GM19239 (cell line): ENCODE data around the gene ARHGAP40.
"Not testable (repeated sequence)": the region's sequence is repeated elsewhere in the genome, so short reads cannot be mapped to it uniquely, and the experiment has no call there.

Experiments
- DNase-seq: peaks from one replicate; pipeline ENCODE4 v3.0.0; 2011; ENCODE audit warnings: low spot score; ENCODE audit not compliant: insufficient read length
- FAIRE-seq: peaks from 2 replicates; lab custom pipeline; 2011; peaks lifted over from hg19 to GRCh38; lab: Jason Lieb, UNC

The ARHGAP40 gene

GRCh38 chr20:38585404-38586180, 16.0 kb upstream of the ARHGAP40 start:
- FAIRE-seq = no peak
- DNase-seq = no peak

DNA sequence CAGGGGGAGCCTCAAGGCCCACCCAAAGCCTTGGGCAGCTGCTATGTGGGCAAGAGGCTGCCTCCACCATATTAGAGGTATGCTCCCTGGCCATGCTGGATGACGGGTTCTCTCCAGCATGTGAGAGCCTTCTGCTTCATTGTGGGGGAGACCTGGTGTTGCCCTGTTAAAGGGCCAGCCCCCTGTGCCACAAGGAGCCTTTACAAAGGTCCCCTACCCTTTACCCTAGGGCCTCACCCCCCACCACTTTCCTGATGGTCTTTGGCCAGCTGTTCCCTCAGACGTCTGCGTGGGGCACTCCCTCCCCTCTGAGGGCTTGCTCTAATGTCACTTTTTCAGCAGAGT, 15.5 kb upstream of the ARHGAP40 start:
- DNase-seq (no peak), FAIRE-seq (no peak)

GRCh38 chr20:38588303-38588702, 13.3 kb upstream of the ARHGAP40 start:
- DNase-seq = no peak
- FAIRE-seq = no peak

- no peak for DNase-seq
- FAIRE-seq = no peak
These were observed 12.3 kb upstream of the ARHGAP40 start for GRCh38 chr20:38589351-38589750.

- FAIRE-seq (no peak), DNase-seq (no peak)
These were observed 11.5 kb upstream of the ARHGAP40 start for GRCh38 chr20:38589967-38590675.

DNA sequence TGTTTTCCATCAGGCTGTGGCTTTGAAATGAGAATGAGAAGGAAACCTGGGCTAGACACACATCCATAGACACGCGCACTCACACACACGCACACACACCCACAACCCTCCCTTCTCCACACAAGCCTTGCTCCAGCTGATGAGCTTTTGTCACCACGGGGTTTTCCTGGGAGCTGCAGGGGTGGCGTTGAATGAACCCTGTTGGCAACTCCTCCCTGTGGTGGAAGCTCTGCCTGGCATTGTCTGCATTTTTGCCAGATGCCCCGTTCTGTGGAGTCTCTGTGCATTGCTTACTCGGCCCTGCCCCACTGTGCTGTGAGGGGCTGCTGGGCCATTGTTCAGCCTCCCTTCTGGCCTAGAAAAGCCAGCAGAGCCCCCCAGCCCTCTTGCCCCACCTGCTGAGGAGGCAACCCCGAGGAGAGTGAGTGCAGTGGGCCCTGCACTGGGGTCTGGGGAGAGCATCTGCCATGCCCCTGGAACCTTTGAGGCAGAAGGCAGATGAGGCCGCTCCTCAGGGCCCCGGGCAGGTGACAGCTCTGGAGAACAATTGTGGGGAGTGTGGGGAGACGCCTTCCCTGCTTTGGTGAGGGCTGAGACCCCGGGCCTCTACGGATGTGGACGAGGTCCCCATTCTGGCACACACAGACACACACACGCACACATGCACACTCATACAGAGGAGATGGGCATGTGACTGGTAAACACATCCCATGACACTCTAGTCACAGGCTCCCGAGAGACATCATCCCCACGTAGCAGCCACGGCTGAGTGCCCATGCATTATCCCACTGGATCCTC, 10.7 kb upstream of the ARHGAP40 start:
- no peak for FAIRE-seq
- no peak for DNase-seq

DNA sequence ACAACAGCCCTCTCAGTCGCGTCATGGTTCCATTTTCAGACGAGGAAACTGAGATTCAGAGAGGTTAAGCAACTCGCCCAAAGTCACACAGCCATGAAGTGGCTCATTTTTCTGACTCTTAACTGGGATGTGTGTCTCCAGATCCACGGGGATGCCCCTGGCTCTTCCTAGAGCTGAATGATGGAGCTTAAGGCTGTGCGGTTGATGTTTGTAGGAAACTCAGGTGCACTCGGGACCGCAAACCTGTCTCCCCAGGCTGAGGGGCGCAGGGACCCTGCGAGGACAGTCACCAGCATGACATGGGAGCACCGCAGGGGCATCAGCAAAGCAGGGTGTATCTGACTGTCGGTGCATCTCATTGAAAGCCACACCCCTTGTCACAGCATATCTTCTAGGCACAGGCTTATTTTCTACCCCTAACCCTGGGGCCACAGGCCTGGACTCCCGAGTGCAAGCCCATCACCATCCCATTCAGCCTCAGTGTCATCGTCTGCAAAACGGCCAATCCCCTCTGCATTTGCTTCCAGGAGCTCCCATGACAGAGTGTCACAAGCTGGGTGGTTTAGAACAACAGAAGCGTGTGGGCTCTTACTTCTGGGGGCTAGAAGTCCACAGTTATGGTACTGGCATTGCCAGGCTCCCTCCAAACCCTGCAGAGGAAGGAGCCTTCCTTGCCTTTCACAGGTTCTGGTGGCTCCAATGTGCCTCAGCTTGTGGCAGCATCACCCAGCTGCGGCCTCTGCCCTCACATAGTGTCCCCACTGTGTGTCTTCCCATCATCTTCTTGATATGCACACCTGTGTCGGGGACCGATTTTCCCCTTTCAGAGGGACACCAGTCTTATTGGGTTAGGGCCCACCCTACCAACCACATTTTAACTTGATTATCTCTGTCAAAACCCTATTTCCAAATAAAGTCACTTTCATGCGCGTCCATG, 9.9 kb upstream of the ARHGAP40 start:
- DNase-seq (no peak), FAIRE-seq (no peak)

DNA sequence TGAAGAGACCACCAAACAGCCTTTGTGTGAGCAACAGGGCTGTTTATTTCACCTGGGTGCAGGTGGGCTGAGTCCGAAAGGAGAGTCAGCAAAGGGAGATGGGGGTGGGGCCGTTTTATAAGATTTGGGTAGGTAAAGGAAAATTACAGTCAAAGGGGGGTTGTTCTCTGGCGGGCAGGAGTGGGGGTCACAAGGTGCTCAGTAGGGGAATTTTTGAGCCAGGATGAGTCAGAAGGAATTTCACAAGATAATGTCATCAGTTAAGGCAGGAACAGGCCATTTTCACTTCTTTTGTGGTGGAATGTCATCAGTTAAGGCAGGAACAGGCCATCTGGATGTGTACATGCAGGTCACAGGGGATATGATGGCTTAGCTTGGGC, 9.2 kb upstream of the ARHGAP40 start:
- not testable (repeated sequence) for DNase-seq, FAIRE-seq

DNA sequence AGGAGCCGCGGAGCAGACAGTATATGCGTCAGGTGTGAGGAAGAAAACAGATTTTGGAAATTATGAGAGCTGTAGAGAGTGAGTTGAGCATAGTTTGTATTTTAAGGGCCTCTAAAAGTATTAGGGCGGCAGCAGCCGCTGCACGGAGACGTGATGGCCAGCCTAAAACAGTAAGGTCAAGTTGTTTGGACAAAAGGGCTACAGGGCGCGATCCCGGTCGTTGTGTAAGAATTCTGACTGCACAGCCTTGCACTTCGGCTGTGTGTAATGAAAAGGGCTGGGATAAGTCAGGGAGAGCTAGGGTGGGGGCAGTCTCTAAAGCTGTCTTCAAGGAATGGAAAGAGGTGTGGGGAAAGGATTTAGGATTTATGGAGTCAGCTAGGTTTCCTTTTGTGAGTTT, 7.3 kb upstream of the ARHGAP40 start:
- not testable (repeated sequence) for FAIRE-seq, DNase-seq

GRCh38 chr20:38595886-38596285, 5.7 kb upstream of the ARHGAP40 start:
- not testable (repeated sequence) for DNase-seq, FAIRE-seq

GRCh38 chr20:38599410-38599882, 2.2 kb upstream of the ARHGAP40 start:
- DNase-seq = no peak
- no peak for FAIRE-seq

DNA sequence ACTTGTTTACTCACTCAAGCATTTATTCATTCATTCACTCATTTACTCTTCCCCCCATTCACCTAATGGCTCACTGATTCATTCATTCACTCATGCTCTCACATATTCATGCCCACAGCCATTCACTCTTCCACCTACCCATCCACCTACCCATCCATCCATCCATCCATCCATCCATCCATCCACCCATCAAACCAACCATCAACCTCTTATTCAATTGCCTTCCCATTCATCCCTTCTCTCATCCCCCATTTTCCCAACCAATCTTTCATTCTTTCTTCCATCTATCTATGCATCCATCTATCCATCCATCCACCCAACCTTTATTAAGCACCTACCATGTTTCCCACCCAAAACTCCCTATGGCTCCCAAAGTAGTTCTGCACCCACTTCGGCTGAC, 1.6 kb upstream of the ARHGAP40 start:
- FAIRE-seq = no peak
- DNase-seq = no peak

GRCh38 chr20:38602185-38602581, 574 bp downstream of the ARHGAP40 start:
- FAIRE-seq = no peak
- no peak for DNase-seq

DNA sequence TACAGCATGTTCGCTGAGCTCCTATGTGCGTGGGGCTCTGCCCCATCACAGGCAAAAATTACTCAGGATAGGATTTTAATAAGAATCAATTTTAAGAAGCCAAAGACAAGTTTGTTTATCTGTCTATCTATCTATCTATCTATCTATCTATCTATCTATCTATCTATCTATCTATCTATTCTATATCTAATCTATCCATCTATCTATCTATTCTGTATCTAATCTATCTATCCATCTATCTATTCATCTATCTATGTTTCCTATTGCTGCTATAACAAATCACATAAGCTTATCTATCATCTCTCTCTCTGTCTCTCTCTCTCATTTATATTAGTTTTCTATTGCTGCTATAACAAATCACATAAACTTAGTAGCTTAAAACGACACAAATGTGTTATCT, 1.7 kb downstream of the ARHGAP40 start:
- FAIRE-seq = no peak
- no peak for DNase-seq

DNA sequence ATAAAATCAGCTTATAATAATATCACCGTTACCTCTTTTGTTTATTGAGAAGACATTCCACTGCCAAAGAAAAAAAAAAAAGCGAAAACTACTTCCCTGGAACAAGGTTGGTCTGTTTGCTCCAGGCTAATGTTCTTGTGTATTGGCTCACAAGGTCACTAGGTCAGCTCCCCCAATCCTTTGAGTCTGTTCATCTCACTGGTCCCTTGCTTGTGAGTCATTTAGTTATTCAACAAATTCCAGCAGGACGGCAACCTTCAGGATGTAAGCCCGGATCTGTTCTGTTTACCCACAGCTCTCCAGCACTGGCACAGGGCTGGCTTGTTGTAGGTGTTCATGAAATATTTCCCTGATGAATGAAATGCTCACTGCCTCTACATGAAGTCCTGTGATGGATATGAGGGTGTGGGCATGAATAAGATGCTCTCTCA, 3.3 kb downstream of the ARHGAP40 start:
- FAIRE-seq (no peak), DNase-seq (no peak)

DNA sequence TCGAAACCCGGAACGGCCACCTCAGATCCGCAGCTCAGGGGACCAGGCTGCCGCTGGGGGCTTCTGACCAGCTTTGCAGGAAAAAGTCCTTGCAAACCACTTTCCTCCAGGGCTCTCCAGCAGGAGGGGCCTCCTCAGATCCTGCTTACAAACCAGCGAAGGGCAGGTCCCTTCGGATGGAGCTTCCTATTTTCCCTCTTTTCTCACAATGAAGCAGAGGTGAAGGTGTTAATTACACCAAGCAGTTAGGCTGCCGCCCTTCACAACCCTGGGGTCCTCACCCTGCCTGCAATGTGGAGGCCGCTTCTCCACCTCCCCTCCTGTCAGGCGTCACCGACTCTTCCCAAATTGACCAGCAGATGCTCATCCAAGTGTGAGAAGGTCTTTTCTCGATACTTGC, 5.7 kb downstream of the ARHGAP40 start:
- DNase-seq = no peak
- no peak for FAIRE-seq

GRCh38 chr20:38608188-38608587, 6.6 kb downstream of the ARHGAP40 start:
- FAIRE-seq = no peak
- DNase-seq = no peak

DNA sequence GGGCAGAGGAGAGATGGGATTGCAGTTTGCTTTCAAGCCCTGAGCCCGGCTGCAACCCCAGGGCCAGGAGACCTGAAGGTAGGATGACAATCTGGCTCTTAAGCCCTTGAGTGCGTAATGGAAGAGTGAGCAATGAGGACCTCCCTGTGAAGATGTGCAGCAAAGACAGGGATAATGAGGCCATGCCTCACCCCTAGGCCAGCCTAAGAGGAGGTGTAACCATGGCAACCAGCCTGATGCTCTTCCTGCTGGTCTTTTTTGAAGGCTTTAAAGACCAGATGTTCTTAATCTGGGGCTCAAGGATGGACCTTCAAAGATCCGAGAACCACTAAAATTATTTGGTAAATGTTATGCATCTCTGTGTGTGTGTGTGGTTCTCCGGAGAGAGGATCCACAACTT, 8.2 kb downstream of the ARHGAP40 start:
- DNase-seq (no peak), FAIRE-seq (no peak)

DNA sequence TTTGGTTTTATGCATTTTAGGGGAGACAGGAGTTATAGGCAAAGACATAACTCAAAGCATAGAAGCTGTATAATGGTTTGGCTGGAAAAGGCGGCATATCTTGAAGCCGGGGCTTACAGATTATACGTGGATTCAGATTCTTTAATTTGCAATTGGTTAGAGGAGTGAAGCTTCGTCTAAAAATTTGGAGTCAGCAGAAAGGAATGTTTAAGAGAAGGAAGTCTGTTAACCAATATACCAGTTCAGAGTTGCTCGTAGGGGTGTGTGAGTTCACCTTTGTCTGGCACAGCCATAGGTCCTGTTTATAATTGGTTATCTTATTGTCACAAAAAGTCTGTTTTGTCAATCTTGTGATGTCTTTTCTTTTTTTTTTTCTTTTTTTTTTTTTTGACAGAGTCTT, 8.9 kb downstream of the ARHGAP40 start:
- DNase-seq (no peak), FAIRE-seq (no peak)
